ENCODE measurements around the gene IFT81. TPM values are rescaled to one million over a fixed set of nuclear protein-coding genes. Genes with fewer than 3 reads are reported as not detected.
A peak's percentile ranks its signal among the peaks of the same experiment; 100 is the strongest.
"Not testable (repeated sequence)": the region's sequence is repeated elsewhere in the genome, so short reads cannot be mapped to it uniquely, and the experiment has no call there.

IFT81 gene
- polyA plus RNA-seq, 6 donors from 2014 or later = 0.84 to 1.9 (median 1.4) TPM; not detected in 1

DNA sequence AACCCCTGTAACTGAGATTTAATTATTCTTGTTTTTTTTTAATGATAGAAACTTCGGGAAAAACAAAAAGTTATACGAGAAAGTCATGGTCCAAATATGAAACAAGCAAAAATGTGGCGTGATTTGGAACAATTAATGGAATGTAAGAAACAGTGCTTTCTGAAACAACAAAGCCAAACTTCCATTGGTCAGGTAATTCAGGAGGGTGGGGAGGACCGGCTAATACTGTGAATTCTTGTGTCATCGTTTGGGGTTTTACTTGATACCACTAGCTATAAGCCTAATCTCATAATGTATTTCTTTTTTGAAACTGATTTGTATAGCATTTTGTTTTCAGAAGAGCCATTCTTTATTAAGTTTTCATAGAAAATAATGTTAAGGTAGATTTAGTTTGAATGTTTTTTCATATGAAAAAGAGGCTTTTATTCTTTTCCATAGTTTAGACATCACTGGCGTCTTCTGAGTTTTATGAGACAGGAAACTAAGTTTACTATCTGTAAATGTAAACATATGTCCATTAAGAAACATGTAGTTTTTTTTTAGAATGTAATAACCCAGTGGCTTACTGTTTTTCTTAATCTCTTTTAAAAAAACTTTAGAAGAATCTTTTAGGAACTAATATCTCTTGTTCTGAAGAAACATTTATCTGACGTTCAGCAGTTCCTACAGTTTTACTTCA is 94.0 kb downstream of the IFT81 start:
- DNase-seq = no peak
- no peak for ATAC-seq (ENCODE audit: low read depth in 2 of 2)
- H3K27me3 Mint-ChIP-seq = no peaks in the 10 kb centered on the region
- H3K4me1 Mint-ChIP-seq = no peaks in the 10 kb centered on the region
- H3K9me3 Mint-ChIP-seq = peaks cover 0 to 4% (median 2%) of the 10 kb centered on the region in 7 donors
- H3K4me3 Mint-ChIP-seq = no peak overlapping the region
- no peak overlapping the region for H3K27ac Mint-ChIP-seq
- H3K36me3 Mint-ChIP-seq = no peaks in the 10 kb centered on the region

DNA sequence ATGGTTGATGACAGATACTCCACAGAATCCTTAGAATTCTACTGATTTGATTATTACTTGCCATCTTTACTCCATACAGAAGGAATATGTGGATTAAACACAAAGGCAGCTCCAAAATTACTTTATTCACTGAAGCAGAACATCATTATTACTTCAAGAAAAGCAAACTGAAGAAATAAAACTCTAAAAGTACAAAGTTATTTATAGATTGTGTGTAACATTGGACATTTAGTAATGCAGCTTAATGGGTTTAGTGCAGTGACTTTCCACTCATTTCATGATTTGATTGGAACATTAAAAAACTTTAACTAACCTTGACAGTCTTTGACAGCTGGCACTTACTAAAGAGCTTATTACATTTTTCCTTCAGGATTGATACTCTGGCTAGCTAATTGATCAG is 97.9 kb downstream of the IFT81 start:
- Mint-ChIP-seq H3K9me3 (no peaks in the 10 kb centered on the region), H3K27me3 (no peaks in the 10 kb centered on the region), H3K4me3 (no peak overlapping the region), H3K27ac (no peak overlapping the region), H3K36me3 (no peaks in the 10 kb centered on the region), H3K4me1 (no peaks in the 10 kb centered on the region)
- ATAC-seq (ENCODE audit: low read depth in 2 of 2) (no peak), DNase-seq (no peak)

DNA sequence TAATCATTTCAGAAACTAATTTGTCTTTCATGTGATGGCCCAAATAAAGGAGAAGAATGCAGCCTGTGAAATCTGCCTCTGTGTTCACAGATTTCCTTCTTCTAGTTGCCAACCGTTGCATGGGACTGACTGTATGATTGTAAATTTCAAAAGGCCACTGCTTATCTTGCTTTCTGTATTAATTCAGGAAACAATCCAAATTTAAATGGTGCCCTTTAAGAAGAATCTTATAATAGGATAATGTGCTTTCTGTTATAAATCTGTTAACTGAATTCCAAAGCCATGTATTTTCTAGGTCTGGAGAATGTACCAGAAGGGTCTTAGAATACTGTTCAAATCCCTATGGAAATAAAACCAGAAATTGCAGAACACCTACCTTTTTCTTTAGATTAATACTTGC is 98.3 kb downstream of the IFT81 start:
- H3K36me3 Mint-ChIP-seq = no peaks in the 10 kb centered on the region
- DNase-seq = no peak
- no peaks in the 10 kb centered on the region for H3K4me1 Mint-ChIP-seq
- H3K27ac Mint-ChIP-seq = no peak overlapping the region
- H3K4me3 Mint-ChIP-seq = no peak overlapping the region
- H3K27me3 Mint-ChIP-seq = no peaks in the 10 kb centered on the region
- H3K9me3 Mint-ChIP-seq = no peaks in the 10 kb centered on the region
- ATAC-seq (ENCODE audit: low read depth in 2 of 2) = no peak

DNA sequence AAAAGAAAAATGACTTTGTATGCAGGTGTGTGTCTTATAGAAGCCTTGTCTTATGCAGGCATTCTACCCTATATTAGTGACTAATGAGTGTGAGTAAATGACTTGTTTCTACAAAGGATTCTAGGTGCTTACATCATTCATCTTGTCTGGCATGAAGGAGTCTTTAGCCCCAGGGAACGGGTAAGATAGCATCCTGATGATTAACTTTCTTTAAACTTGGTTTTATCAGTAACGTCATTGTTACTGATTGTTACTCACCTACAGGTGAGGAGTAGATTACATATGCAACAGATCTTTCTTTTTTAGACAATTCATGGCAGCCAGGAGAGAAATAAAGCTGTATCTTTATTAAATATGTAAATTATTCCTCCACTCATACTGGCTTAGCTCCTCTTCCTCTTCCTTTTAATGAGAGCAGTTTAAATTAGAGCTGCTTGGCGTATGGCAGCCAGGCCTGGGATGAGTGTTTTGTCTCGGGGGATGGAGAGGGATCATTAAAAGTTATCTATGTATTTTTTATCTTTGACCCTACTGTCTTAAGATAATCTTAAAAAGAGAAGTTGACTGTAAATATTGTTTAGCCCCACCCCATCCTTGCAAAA is 99.7 kb downstream of the IFT81 start:
- Mint-ChIP-seq H3K4me3 (no peak overlapping the region), H3K4me1 (no peaks in the 10 kb centered on the region)
- no peak for ATAC-seq (ENCODE audit: low read depth in 2 of 2)

DNA sequence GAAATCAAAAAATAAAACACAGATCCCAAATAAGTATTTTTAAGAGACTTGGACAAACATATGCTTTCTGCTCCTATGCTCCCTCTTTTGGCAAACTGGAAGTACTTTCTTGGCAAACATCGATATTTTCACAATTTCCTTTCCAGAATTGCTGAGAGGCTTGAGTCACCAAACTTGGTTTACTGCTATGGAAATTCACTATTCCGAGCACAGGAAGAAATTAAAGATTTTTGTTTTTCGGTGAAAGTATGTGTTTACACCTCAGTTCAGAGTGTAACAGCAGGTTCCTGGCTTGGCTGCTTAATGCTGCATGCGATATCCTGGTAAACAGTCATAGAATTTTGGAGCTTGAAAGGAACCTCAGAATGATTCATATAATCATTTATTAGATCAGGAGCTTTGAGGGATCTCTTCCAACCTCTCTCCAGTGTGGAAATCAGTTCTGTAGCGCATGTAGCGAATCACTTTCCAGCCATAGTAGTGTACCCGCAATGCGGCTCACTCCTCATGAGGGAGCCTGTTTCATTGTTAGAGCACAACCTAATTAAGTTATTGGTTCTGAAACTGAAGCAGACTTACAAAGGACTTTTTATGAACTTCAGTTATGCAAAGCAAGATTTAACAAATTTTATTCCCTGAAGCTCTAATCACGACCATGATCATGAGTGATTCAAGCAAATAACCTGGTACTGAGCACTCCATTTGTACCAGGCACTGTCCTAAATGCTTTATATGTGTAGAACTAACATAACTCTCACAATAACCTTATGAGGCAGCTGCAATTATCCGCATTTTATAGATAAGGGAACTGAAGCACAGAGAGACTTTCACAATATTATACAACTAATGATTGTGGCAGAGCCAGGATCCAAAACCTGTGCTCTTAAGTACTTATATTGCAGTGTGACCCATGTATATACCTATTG is 100.5 kb downstream of the IFT81 start:
- H3K9me3 Mint-ChIP-seq = no peaks in the 10 kb centered on the region
- H3K4me3 Mint-ChIP-seq = no peak overlapping the region
- H3K36me3 Mint-ChIP-seq = no peaks in the 10 kb centered on the region
- no peak for ATAC-seq (ENCODE audit: low read depth in 2 of 2)
- no peak for DNase-seq
- H3K27me3 Mint-ChIP-seq = no peaks in the 10 kb centered on the region
- H3K27ac Mint-ChIP-seq = no peak overlapping the region
- H3K4me1 Mint-ChIP-seq = no peaks in the 10 kb centered on the region

More for the DNA sequence above, 99.7 kb downstream of the IFT81 start:
- Mint-ChIP-seq H3K9me3 (no peaks in the 10 kb centered on the region), H3K27ac (no peak overlapping the region), H3K36me3 (no peaks in the 10 kb centered on the region), H3K27me3 (no peaks in the 10 kb centered on the region)
- DNase-seq = no peak

DNA sequence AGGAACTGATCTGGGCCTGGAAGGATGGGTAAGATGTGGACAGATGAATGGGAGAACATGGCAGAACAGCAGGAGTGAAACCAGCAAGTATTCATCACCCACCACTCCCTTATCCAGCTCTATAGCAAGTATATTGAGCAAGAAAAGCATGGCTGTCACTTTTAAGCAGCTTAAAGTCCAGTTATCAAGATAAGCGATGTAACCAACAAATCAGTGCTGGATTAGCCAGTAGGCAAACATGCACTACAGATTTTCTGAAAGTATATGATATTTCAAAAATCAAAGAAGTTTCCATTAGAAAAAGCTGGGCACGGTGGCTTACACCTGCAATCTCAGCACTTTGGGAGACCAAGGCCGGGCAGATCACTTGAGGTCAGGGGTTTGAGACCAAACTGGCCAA is 103.0 kb downstream of the IFT81 start:
- no peaks in the 10 kb centered on the region for H3K4me1 Mint-ChIP-seq
- DNase-seq (no peak), ATAC-seq (ENCODE audit: low read depth in 2 of 2) (no peak)
- peak overlapping the region in 1 of 8 donors; percentile 8 for H3K4me3 Mint-ChIP-seq
- H3K9me3 Mint-ChIP-seq = no peaks in the 10 kb centered on the region
- no peaks in the 10 kb centered on the region for H3K36me3 Mint-ChIP-seq
- no peaks in the 10 kb centered on the region for H3K27me3 Mint-ChIP-seq
- H3K27ac Mint-ChIP-seq = no peak overlapping the region

DNA sequence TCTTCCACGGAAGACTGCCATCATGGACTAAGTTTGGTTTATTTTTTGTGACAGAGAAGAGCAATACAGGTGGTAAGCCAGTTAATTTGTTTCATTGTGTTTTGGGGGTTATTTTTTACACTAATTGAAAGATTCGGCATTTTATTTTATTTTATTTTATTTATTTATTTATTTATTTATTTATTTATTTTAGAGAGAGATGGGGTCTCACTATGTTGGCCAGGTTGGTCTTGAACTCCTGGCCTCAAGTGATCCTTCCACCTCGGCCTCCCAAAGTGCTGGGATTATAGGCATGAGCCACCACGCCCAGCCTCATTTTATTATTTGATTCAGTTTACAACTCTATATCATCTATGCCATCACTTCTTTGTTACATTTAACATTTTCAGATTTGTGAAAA is 104.2 kb downstream of the IFT81 start:
- not testable (repeated sequence) for ATAC-seq (ENCODE audit: low read depth in 2 of 2); H3K27me3 Mint-ChIP-seq; DNase-seq; H3K9me3 Mint-ChIP-seq; H3K4me3 Mint-ChIP-seq; H3K4me1 Mint-ChIP-seq; H3K36me3 Mint-ChIP-seq
- H3K27ac Mint-ChIP-seq = peak overlapping the region in 1 of 6 donors; percentile 12

DNA sequence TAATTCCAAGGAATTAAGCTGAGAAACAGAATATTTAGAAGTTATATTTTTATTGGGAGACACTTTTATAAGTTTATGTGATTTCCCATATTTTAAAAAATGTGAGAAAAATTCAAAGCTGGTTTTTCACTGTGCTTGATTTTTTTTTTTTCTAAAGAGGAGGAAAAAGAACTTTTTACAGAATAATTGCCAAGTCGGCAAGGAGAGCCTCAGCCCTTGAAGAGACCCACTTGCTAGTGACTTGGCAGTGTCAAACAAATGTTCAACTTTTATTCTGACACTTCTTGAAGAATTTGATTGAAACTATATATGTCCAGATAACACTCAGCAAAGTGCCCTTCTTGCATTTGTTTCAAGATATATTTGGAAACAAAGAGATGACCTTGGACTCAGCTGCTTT is 104.6 kb downstream of the IFT81 start:
- no peaks in the 10 kb centered on the region for H3K9me3 Mint-ChIP-seq
- H3K27me3 Mint-ChIP-seq = no peaks in the 10 kb centered on the region
- H3K36me3 Mint-ChIP-seq = no peaks in the 10 kb centered on the region
- H3K4me1 Mint-ChIP-seq = no peaks in the 10 kb centered on the region
- no peak overlapping the region for H3K4me3 Mint-ChIP-seq
- no peak overlapping the region for H3K27ac Mint-ChIP-seq
- ATAC-seq (ENCODE audit: low read depth in 2 of 2) (no peak), DNase-seq (no peak)

DNA sequence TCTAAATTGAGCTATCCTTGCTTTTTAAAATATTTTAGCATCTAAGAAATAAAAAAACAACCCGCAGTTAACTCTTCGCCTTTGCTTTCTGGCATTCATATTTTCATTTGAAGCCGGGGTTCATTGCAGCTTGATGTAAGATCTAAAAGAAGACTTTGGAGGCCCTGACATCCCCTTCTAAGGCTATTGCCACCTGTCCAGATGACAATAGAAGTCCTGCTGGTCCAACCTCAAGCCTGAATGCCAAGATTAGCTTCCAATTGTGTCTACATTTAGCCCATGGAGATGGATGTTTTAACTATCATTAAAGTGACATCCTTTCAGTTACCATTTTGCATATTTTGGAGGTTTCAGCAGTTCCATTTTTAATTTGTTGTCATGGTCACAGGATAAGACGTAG is 105.3 kb downstream of the IFT81 start:
- H3K9me3 Mint-ChIP-seq = no peaks in the 10 kb centered on the region
- DNase-seq = no peak
- no peaks in the 10 kb centered on the region for H3K4me1 Mint-ChIP-seq
- no peaks in the 10 kb centered on the region for H3K36me3 Mint-ChIP-seq
- no peak overlapping the region for H3K27ac Mint-ChIP-seq
- no peak for ATAC-seq (ENCODE audit: low read depth in 2 of 2)
- H3K27me3 Mint-ChIP-seq = no peaks in the 10 kb centered on the region
- H3K4me3 Mint-ChIP-seq = no peak overlapping the region

DNA sequence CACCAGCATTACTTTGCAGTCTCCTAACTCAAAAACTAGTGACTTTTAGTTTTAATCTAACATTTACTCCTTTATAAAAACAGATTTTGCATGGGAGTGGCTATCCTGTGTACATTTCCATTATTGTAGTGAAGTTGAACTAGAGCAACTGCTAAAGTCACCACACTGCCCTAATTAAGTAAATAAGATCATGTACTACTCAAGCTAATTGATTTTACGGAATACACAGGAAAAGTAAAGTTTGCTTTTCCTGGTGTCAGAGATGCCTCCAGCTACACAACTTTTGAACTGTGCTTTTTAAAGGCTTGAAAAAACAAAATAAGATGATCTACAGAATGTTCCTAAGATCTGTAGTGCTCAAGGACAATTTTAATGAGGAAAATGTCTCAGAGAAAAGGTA is 106.5 kb downstream of the IFT81 start:
- H3K9me3 Mint-ChIP-seq = no peaks in the 10 kb centered on the region
- H3K27ac Mint-ChIP-seq = no peak overlapping the region
- ATAC-seq (ENCODE audit: low read depth in 2 of 2) = no peak
- H3K36me3 Mint-ChIP-seq = no peaks in the 10 kb centered on the region
- peaks cover 0 to 5% (median 4%) of the 10 kb centered on the region in 3 donors for H3K4me1 Mint-ChIP-seq
- H3K4me3 Mint-ChIP-seq = no peak overlapping the region
- H3K27me3 Mint-ChIP-seq = no peaks in the 10 kb centered on the region
- DNase-seq = no peak

DNA sequence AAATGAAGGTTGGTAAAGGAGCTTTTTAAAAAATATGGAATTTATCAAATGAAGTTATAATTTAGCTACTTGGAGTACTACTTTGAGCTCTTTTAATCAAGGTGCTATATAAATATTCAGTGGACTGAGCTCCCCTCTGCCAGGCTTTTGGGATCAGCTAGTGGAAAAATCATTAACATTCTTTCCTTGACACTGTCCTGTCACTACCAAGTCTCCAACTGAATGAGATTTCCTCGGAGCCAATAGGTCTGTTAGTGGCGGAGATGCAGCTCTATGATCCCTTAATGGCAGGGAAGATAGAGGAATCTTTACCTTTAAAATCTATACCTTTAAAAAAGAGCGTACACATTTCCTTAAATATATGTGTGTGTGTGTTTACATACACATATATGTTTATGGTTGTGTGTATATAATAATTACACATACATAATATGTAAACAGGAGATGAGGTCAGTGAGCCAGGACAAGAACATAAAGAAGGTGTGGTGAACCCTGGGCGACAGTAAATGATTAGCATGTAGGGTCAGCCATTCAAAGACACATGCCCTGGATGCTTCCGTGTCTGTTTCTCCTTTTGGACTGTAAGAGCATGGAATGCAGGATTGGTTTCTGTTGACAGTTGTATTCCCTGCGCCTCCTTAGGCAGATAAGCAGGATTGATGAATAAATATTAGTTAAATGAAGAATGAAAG is 109.2 kb downstream of the IFT81 start:
- Mint-ChIP-seq H3K9me3 (no peaks in the 10 kb centered on the region), H3K27ac (no peak overlapping the region), H3K4me3 (no peak overlapping the region), H3K27me3 (no peaks in the 10 kb centered on the region), H3K4me1 (peaks cover 0 to 5% (median 4%) of the 10 kb centered on the region in 3 donors), H3K36me3 (no peaks in the 10 kb centered on the region)
- DNase-seq (no peak), ATAC-seq (ENCODE audit: low read depth in 2 of 2) (no peak)

DNA sequence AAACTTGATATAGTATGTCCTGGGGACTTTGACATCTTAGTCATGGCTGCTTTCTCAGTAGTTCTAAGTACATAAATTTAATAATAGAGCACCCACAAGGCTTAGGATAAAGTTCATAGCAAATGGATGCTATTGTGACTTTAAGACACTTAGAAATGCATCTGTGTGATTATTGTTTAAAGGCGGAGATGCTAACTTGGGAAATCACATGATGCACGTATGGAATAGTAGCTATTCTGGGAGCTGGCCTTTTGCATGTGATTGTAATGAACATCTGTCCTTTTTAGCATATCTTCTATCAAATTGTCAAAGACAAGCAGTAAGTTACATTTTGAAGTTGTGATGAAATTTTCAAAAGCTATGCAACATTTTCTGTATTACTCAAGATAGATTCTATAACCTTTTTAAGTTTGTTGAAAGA is 110.2 kb downstream of the IFT81 start:
- Mint-ChIP-seq H3K36me3 (no peaks in the 10 kb centered on the region), H3K4me1 (peaks cover 0 to 5% (median 4%) of the 10 kb centered on the region in 3 donors), H3K27me3 (no peaks in the 10 kb centered on the region), H3K27ac (peak overlapping the region in 1 of 6 donors; percentile 9), H3K4me3 (no peak overlapping the region), H3K9me3 (no peaks in the 10 kb centered on the region)
- DNase-seq = no peak
- no peak for ATAC-seq (ENCODE audit: low read depth in 2 of 2)

DNA sequence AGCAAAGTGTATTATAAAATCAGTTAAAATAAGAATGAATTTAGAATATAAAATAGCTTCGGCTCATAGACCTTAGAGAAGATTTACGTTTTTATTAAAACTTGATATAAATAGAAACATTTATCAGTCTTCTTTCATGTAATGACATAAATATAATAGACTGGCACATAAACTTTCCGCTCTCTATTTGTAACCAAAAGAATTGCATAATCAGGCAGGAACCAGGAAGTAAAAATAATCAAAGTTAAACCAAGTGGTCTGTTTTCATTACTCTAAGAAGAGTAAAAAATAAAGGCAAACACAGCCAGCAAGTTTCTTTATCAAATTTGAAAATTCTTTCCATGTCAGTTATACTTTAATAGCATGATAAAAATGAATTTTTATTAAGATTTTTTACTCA is 110.6 kb downstream of the IFT81 start:
- peaks cover 0 to 5% (median 4%) of the 10 kb centered on the region in 3 donors for H3K4me1 Mint-ChIP-seq
- ATAC-seq (ENCODE audit: low read depth in 2 of 2) (no peak), DNase-seq (no peak)
- no peaks in the 10 kb centered on the region for H3K27me3 Mint-ChIP-seq
- no peaks in the 10 kb centered on the region for H3K36me3 Mint-ChIP-seq
- no peak overlapping the region for H3K4me3 Mint-ChIP-seq
- no peaks in the 10 kb centered on the region for H3K9me3 Mint-ChIP-seq
- no peak overlapping the region for H3K27ac Mint-ChIP-seq
